ENCODE measurements around the gene HMGCR.

DNA sequence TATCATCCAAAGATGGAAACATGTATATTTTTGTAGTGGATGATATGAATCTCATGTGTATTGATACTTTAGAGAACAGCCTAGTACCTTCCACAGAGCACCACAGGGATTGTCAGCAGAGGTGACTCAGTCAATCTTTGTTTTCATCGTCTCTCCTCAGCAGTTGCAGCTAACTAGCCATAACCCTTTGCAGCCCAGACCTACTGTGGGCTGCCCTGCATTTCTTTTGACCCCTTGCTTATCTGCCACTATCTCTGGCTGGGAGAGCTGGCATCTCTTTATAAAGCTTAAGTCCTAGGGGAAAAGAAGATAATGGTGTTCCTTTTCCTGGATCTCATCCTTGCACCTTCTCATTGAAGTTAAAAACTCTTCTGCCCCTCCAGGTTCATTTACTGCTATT is 28.7 kb downstream of the HMGCR start:
- TF ChIP-seq, protein P1, sequence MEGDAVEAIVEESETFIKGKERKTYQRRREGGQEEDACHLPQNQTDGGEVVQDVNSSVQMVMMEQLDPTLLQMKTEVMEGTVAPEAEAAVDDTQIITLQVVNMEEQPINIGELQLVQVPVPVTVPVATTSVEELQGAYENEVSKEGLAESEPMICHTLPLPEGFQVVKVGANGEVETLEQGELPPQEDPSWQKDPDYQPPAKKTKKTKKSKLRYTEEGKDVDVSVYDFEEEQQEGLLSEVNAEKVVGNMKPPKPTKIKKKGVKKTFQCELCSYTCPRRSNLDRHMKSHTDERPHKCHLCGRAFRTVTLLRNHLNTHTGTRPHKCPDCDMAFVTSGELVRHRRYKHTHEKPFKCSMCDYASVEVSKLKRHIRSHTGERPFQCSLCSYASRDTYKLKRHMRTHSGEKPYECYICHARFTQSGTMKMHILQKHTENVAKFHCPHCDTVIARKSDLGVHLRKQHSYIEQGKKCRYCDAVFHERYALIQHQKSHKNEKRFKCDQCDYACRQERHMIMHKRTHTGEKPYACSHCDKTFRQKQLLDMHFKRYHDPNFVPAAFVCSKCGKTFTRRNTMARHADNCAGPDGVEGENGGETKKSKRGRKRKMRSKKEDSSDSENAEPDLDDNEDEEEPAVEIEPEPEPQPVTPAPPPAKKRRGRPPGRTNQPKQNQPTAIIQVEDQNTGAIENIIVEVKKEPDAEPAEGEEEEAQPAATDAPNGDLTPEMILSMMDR (IDR thresholded peaks at IDR 0.05), result no peak
- TF ChIP-seq POLR2A (IDR thresholded peaks at IDR 0.05), result no peak
